GM12873 (cell line): ENCODE data around the gene NUP205.

ENCODE experiments used
- CTCF ChIP-seq: IDR thresholded peaks from 2 replicates; pipeline ENCODE4 v1.5.1; 2012; ENCODE audit warnings: low read depth, mild to moderate bottlenecking, moderate library complexity, low read length, control low read depth; ENCODE audit not compliant: insufficient read depth; ENCODE audit errors: missing control alignments

Gene NUP205

GRCh38 chr7:135523146-135523545 is 34.6 kb upstream of the NUP205 start:
- TF ChIP-seq CTCF, result no peak

DNA sequence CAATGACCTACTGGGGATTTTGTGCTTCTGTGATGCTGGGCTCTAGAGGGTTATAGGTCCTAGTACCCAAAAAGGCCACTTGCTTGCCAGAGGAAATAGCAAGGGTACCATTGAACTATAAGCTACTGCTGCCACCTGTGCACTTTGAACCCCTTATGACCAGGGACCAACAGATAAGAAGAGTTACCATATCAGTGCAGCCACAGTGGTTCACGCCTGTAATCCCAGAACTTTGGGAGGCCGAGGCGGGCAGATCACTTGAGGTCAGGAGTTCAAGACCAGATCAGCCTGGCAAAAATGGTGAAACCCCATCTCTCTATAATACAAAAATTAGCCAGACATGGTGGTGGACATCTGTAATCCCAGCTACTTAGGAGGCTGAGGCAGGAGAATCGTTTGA is 32.3 kb upstream of the NUP205 start:
- TF ChIP-seq CTCF, result no peak

DNA sequence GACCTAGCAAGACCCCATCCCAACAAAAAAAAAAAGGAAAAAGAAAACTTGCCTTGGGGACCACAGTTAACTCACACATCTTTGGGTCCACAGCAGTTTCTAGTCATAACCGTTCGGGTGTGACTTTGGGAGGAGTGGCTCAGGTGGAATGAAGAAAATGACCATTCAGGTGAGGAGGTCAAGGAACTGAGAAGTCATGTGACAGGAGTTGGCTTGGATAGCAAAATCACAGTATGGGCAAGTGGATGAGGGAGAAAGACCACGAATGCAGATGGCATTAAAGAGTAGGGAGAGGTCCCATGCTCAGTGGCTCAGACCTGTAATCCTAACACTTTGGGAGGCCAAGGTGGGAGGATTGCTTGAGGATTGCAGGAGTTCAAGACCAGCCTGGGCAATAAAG is 30.7 kb upstream of the NUP205 start:
- no peak for TF ChIP-seq CTCF

DNA sequence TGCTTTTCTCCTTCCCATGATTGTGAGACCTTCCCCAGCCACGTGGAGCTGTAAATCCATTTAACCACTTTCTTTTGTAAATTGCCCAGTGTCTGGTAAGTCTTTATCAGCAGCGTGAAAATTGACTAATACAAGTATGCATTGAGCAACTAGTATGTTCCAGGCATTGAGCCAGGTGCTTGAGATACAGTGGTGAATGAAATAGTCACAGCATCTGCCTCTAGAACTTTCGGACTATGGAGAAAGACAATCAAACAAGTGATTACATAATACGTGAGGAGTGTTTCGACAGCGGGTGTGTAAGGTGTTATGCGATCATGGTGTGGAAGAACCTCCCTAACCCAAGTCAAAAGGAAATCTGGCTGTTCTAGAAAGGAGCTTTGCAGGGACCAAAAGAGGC is 21.6 kb upstream of the NUP205 start:
- no peak for TF ChIP-seq CTCF

GRCh38 chr7:135537453-135537852 is 20.3 kb upstream of the NUP205 start:
- TF ChIP-seq CTCF, result no peak

GRCh38 chr7:135537905-135538304 is 19.8 kb upstream of the NUP205 start:
- TF ChIP-seq CTCF, result no peak

DNA sequence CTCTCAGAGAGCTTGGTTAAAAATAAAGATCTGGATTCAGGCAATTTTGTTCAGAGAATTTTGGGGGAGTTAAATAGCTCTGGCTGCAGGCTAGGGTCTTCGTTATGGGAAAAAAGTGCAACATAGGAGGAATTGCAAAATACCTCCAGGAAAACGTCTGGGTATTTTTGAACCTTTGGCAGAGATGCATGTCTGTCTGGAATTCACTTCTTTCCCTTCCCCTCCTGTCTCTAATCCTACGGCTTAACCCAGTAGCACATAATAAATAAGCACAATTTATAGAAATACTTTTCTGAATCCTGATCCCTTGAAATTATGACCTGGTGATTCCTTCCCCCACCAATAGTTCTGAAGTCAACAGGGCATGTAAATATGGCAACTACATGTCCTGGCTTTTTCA is 19.3 kb upstream of the NUP205 start:
- no peak for TF ChIP-seq CTCF

DNA sequence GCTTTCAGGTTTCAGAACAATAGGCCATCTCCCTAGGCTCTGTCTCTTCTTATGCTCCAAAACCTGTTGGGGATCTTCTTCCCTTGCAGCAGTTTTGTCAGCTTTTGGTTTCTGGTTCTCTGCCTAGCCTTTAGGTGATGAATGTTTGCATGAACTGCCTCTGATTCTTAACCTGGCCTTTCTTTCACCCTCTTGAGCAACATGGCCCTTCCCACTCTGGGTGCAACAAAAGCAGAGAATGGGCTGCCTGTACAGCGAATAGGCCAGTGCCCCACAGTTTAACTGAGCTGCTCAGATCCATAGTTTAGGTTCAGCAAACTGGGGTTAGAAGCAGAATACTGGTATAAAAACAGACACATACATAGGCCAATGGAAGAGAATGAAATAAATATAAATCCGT is 18.1 kb upstream of the NUP205 start:
- no peak for TF ChIP-seq CTCF
